HG02981 (cell line): ENCODE measurements around the gene KICS2.
"Not testable (repeated sequence)": the region's sequence is repeated elsewhere in the genome, so short reads cannot be mapped to it uniquely, and the experiment has no call there.

Experiments
- ATAC-seq: cut with Tn5 transposase; IDR thresholded peaks from one replicate; pipeline ENCODE4 v1.9.1; 2021; ENCODE audit warnings: mild to moderate bottlenecking, moderate library complexity; ENCODE audit not compliant: unreplicated experiment

KICS2 gene

GRCh38 chr12:64217643-64218042 is 4.5 kb downstream of the KICS2 start:
- not testable (repeated sequence) for ATAC-seq

DNA sequence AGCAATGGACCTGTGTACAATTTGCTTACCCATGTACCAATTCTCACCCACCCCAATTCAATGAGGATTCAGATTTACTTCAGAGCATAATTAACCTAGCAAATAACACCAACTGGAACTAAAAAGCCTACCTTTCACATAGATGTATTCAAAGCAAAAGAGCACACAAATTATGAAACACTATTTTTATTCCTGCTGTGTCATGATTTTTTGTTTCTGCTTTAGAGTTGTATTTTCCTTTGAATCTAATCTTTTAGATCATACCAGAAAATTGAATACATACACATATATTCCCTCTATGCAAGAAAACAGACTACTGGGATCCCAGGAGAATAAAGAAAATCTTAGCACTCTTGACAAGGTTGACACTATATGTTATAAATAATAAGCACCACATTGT is 5.9 kb downstream of the KICS2 start:
- no peak for ATAC-seq

DNA sequence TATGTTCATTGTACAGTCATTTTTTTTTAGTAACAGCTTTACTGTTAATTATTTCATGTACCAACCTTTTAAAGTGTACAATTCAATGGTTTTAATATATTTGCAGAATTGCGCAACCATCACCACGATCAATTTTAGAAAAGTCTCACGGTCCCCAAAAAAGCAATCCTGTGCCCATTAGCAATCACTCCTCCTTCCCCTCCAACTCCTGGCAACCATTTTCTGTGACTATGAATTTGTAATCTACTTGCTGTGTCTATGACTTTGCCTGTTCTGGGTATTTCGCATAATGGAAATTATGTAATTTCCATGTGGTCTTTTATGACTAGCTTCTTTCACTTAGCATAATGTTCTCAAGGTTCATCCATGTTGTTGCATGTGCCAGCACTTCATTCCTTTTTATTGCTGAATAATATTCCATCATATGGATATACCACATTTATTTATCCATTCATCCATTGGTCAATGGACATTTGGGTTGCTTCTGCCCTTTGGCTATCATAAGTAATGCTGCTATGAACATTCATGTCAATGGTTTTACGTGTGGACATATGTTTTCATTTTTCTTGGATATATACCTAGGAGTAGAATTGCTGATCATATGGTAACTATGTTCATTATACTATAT is 9.9 kb downstream of the KICS2 start:
- no peak for ATAC-seq

GRCh38 chr12:64207453-64207852 is 14.6 kb downstream of the KICS2 start:
- no peak for ATAC-seq

DNA sequence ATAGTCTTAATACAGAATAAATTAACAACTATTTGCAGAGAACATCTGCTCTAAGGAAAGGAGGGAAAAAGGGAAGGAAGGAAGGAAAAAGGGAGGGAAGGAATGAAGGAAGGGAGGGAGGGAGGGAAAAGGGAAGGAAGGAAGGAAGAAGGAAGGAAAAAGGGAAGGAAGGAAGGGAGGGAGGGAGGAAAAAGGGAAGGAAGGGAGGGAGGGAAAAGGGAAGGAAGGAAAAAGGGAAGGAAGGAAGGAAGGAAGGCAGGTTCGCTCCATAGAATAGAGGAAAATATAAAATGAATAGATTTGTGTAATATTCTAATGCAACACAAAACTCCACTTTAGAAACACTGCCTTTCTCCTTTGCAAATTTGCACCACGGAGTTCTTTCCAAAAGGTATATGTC is 16.6 kb downstream of the KICS2 start:
- no peak for ATAC-seq

DNA sequence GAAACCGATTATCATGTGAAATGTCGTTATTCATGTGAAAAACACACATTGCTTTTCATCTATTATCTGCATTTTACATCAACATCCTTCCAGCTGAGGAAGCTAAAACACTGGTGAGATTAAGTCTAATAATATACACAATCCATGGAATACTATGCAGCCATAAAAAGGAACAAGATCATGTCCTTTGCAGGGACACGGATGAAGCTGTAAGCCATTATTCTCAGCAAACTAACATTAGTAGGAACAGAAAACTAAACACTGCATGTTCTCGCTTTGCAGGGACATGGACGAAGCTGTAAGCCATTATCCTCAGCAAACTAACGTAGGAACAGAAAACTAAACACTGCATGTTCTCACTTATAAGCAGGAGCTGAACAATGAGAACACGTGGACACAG is 18.3 kb downstream of the KICS2 start:
- no peak for ATAC-seq

DNA sequence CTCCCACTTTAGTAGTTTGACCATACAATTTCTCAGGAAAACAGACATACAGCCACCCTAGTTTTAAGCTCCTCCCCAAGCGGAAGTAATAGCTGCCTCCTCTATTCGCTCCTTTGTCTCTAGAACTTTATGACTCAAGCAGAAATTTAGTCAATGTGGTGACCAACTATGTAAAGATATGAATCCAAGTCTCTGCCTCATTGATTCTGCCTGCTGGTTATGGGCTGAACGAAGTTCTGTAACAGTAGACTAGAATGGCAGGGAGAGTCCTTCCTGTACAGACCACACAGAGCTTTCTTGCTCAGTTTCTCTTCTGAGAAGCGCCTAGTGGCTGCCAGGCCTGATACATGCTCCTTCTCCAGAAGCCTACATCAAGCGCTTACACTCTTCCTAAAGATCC is 19.1 kb downstream of the KICS2 start:
- ATAC-seq = no peak

GRCh38 chr12:64195841-64196240 is 26.3 kb downstream of the KICS2 start:
- ATAC-seq = not testable (repeated sequence)

DNA sequence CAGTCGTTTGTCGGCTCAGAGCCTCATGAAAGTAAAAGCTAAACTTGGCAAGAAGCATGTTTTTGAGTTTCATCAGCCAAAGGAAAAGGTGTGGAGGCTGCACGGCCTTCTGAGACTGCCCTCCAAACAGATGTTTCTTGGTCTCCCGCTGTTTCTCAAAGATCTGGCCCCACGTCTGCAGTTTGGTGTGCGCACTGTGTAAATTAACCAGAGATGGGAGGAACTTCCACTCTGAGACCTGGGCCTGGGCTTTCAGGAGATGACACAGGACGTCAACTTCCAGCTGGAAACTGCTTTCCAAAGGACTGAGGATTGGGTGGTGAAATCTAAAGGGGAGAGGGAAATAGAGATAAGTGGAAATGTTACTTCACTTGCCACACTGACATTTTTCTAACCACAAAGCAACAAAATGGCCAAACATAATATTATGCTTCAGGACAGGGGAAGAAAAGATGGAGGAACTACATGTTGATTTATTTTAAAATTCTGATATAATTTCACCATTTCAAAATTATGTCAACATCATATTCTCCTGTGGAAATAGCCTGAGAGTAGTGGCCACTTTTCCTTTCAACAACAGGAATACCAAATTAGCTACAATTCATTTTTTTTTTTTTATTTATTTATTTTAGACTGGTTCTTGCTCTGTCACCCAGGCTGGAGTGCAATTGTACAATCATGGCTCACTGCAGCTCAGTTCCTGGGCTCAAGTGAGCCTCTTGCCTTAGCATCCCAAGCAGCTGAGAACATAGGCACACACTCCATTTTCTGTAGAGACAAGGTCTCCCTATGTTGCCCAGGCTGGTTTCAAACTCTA is 27.6 kb downstream of the KICS2 start:
- no peak for ATAC-seq

- no peak for ATAC-seq
Measured at GRCh38 chr12:64193931-64194330, 28.2 kb downstream of the KICS2 start.

- ATAC-seq = peak; percentile 96
Measured at GRCh38 chr12:64192644-64193444, 29.3 kb downstream of the KICS2 start.

DNA sequence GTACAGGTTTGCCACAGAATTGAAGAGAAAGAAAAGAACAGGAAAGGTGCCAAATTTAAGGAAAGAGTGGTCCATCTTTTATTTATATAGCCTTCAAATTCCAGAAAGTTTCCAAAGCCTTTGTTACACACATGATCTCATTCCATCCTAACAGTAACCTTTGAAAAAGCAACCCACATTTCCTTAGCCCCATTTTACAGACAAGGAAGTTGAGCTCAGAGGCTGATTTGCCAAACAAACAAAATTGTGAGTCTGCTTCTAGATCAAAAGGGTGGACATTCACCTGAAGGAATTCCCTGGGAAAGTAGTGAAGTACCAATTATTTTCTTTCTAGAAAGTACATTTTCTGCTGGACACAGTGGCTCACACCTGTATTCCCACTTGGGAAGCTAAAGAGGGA is 32.0 kb downstream of the KICS2 start:
- no peak for ATAC-seq

- no peak for ATAC-seq
Measured at GRCh38 chr12:64189530-64189929, 32.6 kb downstream of the KICS2 start.

GRCh38 chr12:64187794-64188193 is 34.3 kb downstream of the KICS2 start:
- ATAC-seq = no peak

DNA sequence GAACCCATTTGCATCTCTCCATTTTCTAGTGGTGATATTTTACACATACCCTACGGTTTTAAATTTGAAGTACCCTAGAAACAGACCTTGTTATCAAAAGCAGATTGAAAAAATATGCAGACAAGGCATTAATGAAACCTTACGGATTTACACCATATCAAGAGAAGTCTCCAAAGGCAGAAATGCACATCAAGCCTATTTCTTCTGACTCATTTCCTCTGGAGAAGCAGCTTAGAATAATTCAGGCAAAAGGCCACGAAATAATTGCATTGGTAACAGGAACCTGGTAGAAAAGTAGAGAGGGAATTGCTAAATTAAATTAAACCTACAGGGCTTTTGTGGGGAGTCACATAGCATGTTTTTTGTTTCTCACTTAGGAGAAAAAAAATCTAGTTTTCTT is 34.7 kb downstream of the KICS2 start:
- no peak for ATAC-seq

GRCh38 chr12:64186789-64187188 is 35.3 kb downstream of the KICS2 start:
- peak; percentile 89 for ATAC-seq

GRCh38 chr12:64184216-64184615 is 37.9 kb downstream of the KICS2 start:
- ATAC-seq = no peak

- no peak for ATAC-seq
Measured at GRCh38 chr12:64181430-64182291, 40.4 kb downstream of the KICS2 start.

DNA sequence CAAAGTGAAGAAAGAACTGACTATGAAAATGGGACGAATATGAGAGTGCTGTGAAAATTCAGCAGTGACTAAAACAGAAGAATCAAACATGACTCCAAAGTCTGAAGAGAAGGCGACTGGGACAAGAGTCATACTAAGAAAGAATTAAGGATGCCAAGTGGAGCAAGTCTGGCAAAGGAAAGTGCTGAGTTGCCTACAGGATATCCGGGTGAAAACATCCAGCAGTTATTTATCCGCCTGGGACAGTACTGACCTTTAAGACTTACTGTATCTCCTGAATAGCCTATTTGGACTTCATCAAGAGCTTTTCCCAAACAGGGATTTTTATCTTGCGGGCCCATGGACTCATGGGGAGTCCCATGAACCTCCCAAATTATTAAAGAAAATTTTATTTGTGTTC is 41.1 kb downstream of the KICS2 start:
- no peak for ATAC-seq

DNA sequence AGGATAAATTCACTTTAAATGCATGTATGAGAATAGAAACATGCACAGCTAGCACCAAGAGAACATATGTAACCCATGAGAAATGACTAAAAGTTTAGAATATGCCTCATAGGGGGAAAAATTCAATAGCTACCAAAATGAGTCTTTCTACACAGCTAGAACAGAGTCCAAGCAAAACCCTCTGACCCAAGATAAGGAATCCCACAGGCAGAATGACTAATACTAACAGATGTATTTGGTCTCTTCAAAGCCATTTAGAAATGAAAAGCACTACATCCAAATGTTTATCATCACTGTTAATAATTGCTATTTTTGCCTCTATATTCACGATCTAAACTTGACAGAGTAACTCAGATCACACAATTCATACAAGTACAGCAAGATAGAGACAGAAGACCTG is 44.0 kb downstream of the KICS2 start:
- ATAC-seq = no peak

- no peak for ATAC-seq
Measured at GRCh38 chr12:64177001-64177400, 45.1 kb downstream of the KICS2 start.
